Activated naive CD4-positive, alpha-beta T cell (primary cell): ENCODE measurements around the gene NKAIN2.
"Not testable (repeated sequence)": the region's sequence is repeated elsewhere in the genome, so short reads cannot be mapped to it uniquely, and the experiment has no call there.

Experiments
- DNase-seq, 4 experiments: peaks; one replicate each; lab custom pipeline; 2025; lab: John Stamatoyannopoulos, UW

NKAIN2 gene

DNA sequence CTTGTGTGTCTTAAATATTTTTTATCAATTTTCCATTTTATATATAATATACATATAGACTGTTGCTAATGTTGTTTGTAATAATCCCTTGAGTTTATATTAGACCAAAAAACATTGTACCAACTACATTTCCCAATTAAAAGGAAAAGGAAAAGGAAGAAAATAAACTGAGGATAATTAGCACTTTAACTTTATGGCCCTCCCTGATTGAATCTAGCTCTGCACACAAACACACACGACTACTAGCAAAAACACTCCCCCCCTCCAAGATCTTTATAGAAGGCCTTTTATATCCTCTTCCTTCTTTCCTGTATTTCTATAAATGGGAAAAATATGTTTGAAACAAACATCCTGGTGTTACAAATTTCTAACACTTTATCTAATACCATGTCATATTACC lies 276.8 kb downstream of the NKAIN2 start:
- no peak for DNase-seq

DNA sequence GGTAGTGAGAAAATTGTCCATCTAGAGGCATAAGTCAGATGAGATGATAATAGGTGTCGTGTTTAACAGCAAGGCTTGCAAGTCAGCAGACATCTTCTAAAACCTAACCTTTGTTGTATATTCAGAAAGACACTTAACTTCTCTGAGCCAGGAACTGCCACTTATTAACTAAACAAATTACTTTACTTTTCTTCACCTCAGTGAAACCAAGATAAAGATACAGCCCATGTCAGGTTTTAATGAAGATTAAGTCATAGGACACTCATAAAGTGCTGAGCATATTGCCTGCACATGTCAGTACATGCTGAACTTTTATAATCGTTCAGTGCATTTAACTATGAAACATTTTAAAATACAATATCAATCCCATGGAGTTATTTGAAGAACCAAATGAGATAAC lies 286.8 kb downstream of the NKAIN2 start:
- DNase-seq: no peak

DNA sequence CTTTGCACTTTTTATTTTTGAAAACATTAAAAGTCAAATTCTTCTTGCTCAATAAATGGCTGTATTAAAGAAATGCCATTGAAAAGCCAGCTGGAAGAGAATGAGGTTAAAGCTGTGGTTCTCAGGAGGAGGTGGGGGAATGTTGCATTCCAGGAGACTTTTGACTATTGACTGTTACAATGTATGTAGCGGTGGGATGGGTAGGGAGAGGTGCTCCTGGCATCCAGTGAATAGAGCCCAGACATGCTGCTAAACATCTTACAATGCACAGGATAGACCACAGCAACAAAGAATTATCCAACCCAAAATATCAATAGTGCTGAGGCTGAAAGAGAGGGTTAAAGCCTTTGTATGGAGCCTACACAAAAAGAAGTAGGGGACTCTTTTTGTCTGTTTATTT lies 295.9 kb downstream of the NKAIN2 start:
- no peak for DNase-seq

DNA sequence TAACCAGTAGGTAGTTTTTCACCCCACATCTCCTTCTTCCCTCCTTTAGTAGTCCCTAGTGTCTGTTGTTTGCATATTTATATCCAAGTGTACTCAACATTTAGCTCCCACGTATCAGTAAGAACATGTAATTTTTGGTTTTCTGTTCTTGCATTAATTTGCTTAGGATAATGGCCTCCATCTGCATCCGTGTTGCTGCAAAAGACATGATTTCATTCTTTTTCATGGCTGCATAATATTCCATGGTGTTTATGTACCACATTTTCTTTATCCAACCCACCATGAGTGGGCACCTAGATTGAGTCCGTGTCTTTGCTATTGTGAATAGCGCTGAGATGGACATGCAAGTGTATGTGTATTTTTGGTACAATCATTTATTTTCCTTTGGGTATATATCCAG lies 306.8 kb downstream of the NKAIN2 start:
- DNase-seq: no peak

DNA sequence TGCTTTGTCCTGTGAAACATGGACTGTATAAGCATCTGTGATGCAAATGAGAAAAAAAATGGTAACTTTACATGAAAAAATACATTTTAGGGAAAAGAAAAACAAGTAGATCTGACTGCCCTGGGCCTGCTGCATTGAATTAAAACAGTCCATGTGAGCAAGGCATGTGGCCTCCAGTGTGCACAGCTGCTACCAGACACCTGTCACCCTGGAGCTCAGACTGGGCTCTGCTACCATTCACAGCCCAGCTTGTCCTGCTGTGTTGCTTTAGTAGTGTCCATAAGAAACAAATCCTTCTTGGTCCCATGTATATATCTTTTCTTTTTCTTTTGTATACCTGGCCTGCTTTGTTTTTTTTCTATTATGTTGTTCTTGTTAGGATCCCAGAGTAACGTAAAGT lies 315.9 kb downstream of the NKAIN2 start:
- no peak for DNase-seq

DNA sequence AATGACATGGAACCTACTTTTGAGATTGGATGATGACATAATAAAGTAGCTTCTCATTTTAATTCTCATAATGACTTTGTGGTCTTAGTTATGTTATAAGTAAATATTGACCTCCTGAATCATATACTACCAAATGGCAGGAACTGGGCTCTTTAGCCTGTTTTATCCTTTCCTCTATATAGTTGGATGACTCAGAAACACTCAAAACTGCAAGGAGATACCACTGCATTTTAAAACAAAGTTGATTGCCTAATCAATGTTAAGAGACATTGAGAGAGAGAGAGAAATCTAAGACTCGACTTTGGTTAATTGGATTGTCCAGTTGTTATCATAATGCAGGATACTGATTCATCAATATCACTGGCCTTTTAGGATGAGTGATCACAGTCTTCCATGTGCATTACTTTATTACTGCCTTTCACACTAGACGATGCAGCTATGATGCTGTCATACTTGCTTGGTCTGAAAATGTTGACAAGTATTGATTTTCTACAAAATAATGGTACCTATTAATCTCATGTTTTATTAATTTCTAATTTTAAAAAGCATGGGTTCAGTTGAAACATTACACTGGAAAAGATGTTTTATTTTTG lies 320.0 kb downstream of the NKAIN2 start:
- no peak for DNase-seq

DNA sequence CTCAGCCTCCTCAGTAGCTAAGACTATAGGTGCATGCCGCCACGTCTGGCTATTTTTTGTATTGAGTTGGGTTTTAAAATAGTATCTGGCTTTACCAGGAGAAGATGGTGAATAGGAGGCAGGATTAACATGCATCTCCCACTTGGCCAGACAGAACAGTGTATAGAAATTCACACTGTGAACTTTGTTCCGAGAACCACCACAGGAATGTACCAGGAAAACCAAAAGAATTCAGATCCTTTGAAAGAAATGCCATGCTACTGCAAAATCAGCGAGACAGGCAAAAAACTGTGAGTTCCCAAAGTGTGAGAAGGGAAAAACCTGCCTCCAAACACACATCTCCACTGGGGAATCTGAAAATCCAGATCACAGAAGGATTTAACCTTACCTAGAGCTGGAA lies 327.6 kb downstream of the NKAIN2 start:
- no peak for DNase-seq

DNA sequence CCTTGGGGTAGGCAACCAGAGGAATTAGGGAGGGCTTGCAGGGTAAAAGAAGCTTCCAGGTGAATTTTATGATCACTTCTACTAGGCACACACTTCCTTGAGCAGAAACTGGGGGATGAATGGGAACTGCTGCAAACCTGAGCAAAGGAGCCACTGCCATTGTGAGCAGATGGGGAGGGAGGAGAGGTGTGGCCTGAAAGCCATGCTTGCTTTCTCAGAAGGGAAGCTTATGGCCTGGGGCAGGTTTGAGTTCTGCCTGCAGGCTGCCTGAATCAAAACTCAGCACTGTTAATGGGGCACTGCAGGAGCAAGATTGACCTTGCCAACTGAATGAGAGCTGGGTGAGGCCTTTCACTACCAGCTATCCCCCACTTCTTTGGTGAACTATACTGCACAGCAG lies 328.1 kb downstream of the NKAIN2 start:
- DNase-seq: no peak

DNA sequence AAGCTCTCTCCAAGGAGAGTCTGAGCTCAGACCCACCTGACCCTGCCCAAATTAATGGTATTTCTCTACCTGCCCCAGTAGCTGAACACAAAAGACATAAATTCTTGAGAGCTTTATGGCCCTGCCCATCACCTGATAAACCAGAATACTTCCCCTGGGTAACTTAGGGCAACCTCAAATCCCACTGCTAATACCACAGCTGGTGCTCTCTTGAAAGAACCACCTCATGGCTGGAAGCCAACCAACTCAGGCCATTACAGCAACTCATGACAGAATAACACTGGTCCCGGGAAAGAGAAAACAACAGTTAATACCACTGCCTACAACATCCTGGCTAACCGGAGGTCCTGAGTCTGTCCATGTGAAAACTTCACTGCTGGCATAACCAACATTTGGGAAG lies 328.6 kb downstream of the NKAIN2 start:
- DNase-seq: no peak

DNA sequence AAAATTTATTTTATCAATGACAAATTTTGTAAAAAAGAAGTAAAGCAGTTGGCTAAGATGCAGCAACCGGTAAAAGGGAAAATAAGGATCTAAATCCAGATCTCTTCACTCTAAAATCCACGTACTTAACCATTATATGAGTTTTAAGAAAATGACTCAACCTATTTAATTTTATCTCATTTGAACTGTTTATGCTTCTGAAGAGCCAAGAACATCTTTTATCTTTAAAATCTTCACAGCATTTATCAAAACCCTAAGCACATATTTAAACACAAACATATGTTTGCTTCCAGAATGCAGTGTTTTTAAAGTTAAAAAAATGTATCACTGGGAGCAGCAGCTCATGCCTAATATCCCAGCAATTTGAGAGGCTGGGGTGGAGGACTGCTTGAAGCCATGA lies 339.2 kb downstream of the NKAIN2 start:
- DNase-seq: no peak

DNA sequence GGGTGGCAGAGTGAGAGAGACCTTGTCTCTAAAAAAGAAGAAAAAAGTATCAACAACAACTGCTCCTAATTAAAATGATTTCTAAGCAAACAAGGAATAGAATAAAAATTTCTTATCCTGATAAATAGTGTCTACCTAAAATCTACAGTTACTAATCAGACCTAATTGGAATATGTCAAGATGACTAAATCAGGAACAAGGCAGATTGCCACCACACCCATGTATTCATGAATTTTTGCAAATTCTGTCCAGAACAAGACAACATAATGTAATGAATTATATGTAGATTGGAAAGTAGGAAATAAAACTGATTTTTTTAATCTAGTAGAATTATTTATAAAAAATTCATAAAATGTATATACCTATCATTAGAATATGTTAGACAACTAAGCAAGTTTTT lies 339.8 kb downstream of the NKAIN2 start:
- no peak for DNase-seq

DNA sequence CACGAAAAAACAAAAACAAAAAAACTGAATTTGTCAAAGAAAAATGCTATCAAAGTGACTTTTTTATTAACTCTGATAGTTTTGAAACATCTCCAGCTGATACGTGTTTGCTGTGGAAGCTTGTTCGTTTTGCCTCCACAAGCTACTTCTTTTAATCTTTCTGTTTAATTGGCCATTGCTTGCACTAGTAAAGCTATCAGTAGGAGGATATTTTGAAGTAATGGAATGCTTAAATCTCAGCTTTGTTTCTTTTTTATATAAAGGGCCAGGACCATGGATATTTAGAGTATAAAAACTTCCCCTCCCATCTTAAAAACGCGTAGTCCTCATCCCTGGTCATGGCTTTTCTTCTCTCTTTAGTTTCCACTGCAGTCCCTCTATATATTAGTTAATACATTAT lies 344.0 kb downstream of the NKAIN2 start:
- DNase-seq: no peak

DNA sequence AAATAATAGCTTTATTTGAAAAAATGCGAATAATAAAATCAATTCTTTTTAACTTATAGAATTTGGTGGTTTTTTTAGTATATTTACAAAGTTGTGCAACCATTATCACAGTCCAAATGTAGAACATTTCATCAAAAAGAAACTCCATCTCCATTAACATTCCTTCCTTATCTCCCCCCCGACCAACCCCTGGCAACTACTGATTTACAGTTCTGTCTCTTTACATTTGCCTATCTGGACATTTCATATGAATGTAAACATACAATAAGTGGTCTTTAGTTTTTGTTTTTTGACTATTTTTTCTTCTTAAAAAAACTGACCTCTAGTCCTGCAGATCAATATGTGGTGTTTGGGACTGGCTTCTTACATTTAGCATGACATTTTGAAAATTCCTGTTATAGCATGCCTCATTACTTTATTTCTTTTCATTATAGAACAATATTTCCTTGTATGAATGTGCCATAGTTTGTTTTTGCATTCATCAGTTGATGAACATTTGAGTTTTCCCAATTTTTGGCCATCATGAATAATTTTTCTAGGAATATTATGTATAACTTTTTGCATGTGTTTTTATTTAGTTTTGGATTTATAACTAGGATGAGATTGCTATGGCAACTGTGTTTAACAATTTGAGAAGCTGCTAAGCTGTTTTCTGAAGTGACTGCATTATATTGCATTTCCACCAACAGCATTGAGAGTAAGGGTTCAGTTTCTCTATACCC lies 344.7 kb downstream of the NKAIN2 start:
- no peak for DNase-seq

DNA sequence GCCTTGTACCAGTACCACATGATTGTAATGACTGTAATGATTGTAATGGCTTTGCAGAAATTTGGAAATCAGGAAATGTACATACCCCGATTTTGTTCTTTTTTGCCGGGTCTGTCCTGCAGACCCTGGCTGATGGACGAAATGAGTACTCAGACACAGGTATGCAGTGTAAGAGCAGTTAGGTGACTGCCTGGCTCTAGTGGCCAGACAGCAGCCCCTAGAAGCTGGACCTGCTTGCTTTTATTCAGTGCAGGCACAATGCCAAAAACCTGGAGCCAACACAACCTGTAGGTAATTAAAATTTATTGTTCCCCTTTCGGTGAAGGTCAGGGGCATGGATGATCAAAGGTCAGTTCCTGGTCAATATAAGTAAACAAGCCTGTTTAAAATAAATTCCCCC lies 346.0 kb downstream of the NKAIN2 start:
- DNase-seq: no peak

DNA sequence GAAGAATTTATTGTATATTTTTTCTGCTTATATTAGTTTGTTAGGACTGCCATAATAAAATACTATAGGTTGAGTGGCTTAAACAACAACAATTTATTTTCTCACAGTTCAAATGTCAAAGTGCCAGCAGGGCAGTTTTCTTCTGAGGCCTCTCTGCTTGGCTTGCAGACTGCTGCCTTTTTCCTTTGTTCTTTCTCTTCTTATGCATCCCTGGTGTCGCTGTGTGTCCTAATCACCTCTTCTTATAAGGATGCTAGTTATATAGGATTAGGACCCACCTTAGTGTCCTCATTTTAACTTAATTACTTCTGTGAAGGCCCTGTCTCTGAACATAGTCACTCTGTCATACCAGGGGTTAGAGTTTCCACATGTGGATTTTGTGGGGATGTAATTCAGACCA lies 354.4 kb downstream of the NKAIN2 start:
- DNase-seq: no peak

DNA sequence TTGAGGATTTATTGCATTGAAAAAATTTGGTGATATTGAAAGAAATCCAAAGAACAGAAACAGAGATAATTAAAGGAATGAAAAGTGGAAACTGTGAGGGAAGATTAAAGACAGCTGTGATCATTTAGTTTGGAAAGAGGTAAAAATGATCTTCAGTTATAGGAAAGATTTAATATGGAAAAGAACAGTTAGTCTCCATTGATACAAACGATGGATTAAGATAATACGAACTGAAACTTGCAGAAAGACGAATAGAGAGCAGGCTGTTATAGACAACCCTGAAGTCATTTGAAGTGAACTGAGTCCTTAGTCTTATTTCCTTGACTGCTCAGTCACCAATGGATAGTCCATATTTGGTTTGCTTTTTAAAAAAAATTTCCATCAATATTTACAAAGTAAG lies 360.0 kb downstream of the NKAIN2 start:
- DNase-seq: no peak

DNA sequence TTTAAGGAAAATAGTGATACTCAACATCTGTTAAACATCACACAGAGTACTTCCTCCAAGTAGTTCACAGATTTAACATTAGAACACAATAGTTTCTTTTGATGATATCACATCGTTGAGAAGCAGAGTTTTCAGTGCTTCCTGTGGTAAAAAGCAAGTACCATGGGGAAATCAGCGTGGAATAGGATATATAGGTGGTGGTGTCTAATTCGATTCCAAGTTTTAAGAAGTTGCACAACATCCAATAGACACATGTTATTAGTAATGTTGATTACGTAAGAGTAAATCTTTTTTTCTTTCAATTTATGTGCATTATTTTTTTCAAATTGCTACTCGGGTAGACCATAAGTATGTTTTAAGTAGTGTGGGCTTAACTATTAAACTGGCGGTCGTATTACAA lies 360.7 kb downstream of the NKAIN2 start:
- no peak for DNase-seq

DNA sequence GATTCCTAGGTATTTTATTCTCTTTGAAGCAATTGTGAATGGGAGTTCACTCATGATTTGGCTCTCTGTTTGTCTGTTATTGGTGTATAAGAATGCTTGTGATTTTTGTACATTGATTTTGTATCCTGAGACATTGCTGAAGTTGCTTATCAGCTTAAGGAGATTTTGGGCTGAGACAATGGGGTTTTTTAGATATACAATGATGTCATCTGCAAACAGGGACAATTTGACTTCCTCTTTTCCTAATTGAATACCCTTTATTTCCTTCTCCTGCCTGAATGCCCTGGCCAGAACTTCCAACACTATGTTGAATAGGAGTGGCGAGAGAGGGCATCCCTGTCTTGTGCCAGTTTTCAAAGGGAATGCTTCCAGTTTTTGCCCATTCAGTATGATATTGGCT lies 363.6 kb downstream of the NKAIN2 start:
- DNase-seq: not testable (repeated sequence)

DNA sequence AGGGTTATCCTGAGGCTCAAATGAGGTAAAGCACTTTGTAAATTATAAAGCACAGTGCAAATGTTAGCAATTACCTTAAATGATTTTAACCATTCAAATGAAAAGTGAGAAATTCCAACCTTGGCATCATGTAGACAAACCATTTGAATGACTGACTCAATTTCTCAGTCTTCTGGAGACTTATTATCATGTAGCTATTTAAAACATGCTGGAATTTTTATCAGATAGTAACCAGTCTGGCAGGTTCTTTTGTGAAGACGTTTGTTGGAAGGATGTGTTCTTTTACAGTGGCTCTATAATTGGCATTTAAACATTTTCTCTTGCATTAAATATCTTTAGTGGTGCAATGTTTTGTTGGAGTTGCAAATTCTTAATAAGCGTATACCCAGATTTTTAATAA lies 386.6 kb downstream of the NKAIN2 start:
- DNase-seq: no peak

DNA sequence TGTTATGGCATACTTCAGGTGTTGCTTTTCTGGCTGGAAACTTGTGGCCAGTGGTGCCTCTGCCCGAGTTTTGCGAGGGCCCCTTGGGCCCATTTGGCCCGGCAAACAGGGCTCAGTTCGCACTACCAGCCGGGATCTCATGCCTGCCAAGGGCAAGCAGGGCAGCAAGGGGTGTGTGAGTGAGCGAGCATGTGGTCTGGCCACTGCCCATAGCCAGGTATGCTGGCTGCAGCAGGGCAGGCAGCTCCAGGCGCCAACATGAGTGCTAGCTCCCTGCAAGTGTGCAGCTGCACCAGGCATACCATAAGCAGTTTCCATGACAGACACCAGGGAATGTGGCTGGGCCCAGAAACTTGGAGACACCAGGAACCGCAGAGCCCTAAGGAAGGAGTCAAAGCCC lies 389.5 kb downstream of the NKAIN2 start:
- DNase-seq: no peak

DNA sequence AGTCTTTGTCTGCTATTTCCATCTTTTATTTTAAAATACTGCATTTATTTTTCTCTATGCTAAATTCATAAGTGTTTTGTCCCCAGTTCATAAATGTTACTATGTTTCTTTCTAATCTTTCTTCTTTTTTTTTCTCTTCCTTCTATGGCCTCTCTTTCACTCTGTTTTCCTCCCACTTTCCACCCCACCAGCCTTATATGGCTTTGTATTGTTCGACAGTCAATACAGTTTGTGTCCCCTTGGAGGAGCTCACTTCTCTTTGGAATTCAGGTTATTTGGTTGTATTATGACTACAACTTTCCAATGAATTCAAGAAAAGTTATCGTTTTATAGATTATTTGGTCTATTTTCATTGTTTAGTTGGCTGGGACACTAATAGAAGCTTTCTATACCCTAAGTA lies 393.5 kb downstream of the NKAIN2 start:
- DNase-seq: no peak

DNA sequence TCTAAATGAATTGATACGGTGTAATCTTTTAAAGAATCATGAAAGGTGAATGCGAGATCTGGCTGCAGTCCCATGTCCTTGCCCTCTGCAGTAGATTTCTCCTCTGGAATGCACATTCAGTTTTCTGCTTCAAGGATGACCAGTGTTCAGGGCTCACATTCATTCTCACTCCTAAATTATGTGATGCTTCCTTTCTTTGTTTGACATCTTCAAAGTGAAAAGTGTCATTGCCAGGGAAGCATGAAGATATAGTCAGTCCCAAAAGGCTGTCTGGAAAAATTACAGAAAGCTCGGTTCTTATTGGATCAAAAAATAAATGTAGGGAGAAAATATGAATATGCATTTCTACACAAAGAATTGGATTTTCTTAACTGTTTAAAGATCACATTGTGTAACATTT lies 395.6 kb downstream of the NKAIN2 start:
- no peak for DNase-seq

DNA sequence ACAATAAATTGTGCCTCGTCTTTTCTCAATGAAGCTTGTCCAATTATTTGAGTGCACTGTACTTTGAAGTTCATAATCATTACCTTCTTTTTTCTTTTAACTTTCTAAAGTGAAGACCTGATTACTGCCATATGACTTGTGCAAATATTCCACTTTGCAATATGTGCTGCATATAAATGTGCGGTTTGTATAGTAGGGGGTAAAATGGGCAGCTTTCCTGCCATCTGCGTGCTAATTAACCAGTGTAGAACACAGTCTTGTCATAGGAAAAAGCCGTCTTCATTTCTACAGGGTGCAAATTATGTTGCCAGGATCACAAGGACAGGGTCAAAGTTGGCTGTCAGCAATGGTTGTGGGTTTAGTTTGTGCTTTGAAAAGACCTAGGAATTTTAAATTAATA lies 397.0 kb downstream of the NKAIN2 start:
- no peak for DNase-seq

DNA sequence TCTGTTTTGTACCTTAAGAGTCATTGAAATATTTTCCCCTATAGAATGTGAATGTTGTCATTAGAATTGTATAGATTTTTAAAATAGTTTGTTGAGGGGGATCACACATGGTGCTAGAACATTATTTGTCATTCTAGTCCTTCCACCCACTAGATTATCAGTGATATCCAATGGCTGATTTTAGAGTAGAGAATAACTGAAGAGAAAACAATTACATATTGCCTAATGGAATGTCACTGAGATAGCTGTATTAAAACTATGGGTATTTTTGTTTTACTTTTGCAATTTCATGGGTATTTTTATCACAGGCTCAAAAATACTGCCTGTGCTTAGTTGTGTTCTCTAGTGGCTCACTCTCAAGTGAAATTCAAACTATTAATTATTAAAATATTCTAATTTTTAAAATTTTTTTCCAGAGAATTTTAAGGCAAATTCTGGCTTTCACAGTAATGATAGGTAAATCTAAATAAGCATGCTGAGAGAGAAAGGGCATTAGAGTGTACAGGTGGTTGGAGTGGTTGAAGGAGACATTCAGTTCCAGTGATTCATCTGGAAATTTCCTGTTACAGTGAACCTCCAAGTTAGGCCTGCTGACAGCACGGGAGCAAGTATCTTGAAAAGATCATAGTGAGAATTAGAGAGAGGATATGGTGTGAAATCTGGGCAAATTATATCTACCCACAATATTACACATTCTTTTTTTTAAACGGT lies 399.6 kb downstream of the NKAIN2 start:
- no peak for DNase-seq
